GM12878 (cell line): ENCODE data around the gene PLEKHA7. TPM values are rescaled to one million over a fixed set of nuclear protein-coding genes. Genes with fewer than 3 reads are reported as not detected.

Experiments
- ATAC-seq: fragments of 200-7000 bp; cut with Tn5 transposase; 3 replicates; pipeline ENCODE4 v1.9.1; 2020; ENCODE audit warnings: mild to moderate bottlenecking, moderate library complexity
- BruUV-seq: library from RNA; stranded (reverse); fragments of 400-500 nt; replicated peaks from 2 replicates; lab custom pipeline; 2021; lab: Mats Ljungman, UMichigan
- CTCF ChIA-PET: fragments of 300-600 bp; sonication (Branson Sonifier 250); formaldehyde crosslinking; extraction: SDS; loops from one replicate; lab custom pipeline; 2021; ENCODE audit warnings: inconsistent platforms; lab: Yijun Ruan, JAX
- POLR2A ChIA-PET: fragments of 350-600 bp; formaldehyde crosslinking; extraction: SDS; loops from one replicate; lab custom pipeline; 2021; ENCODE audit warnings: inconsistent platforms; lab: Charles Lee
- RAD21 ChIA-PET: fragments of 300-600 bp; sonication (Branson Sonifier 250); formaldehyde crosslinking; loops from one replicate; lab custom pipeline; 2023; ENCODE audit warnings: antibody characterized with exemption; ENCODE audit not compliant: unreplicated experiment; lab: Charles Lee
- SMC1A ChIA-PET: fragments of 300-600 bp; sonication (Branson Sonifier 250); formaldehyde crosslinking; loops from one replicate; lab custom pipeline; 2023; ENCODE audit not compliant: unreplicated experiment, uncharacterized antibody; lab: Charles Lee
- DNase-seq: peaks from one replicate; pipeline ENCODE4 v3.0.0-alpha.2; 2011; ENCODE audit warnings: low read depth, low spot score
- FAIRE-seq: peaks from 3 replicates; lab custom pipeline; 2011; peaks lifted over from hg19 to GRCh38; lab: Jason Lieb, UNC
- H2AFZ ChIP-seq: 2 replicates; pipeline ENCODE4 v1.6.0; 2011; ENCODE audit warnings: low read depth, low read length, control low read depth; ENCODE audit not compliant: control insufficient read depth
- H3K27ac ChIP-seq: 2 replicates; pipeline ENCODE4 v1.5.1; 2011; ENCODE audit warnings: control low read depth; ENCODE audit not compliant: control insufficient read depth, insufficient read depth
- H3K27me3 ChIP-seq, 2 experiments: replicated peaks in 1 of 2; 2 replicates each; pipeline versions ENCODE4 v1.6.0 to v1.6.1; 2011; ENCODE audit warnings: low read length in 1 of 2; ENCODE audit not compliant: control insufficient read depth in 2 of 2, insufficient read depth in 2 of 2
- H3K36me3 ChIP-seq, 2 experiments: 2 replicates each; pipeline ENCODE4 v1.5.1; 2011; ENCODE audit warnings: low read length in 1 of 2; ENCODE audit not compliant: control insufficient read depth in 2 of 2, insufficient read depth in 2 of 2
- H3K4me1 ChIP-seq: 2 replicates; pipeline ENCODE4 v1.6.1; 2011; ENCODE audit warnings: mild to moderate bottlenecking, low read length, moderate library complexity, mixed read lengths; ENCODE audit not compliant: control insufficient read depth, insufficient read depth
- H3K4me2 ChIP-seq: 2 replicates; pipeline ENCODE4 v1.6.0; 2011; ENCODE audit warnings: control low read depth; ENCODE audit not compliant: control insufficient read depth, insufficient read depth
- H3K4me3 ChIP-seq: fragments of 200-600 bp; sonication (generic); 2 replicates; pipeline ENCODE4 v1.5.1; 2016
- H3K79me2 ChIP-seq: 2 replicates; pipeline ENCODE4 v1.6.0; 2011; ENCODE audit warnings: low read length; ENCODE audit not compliant: control insufficient read depth, insufficient read depth
- H3K9ac ChIP-seq: 2 replicates; pipeline ENCODE4 v1.8.0; 2011; ENCODE audit warnings: low read length, control low read depth, mixed read lengths; ENCODE audit not compliant: control insufficient read depth, insufficient read depth
- H3K9me3 ChIP-seq: replicated peaks from 3 replicates; pipeline ENCODE4 v1.5.1; 2011; ENCODE audit warnings: mild to moderate bottlenecking, low read length; ENCODE audit not compliant: control insufficient read depth, insufficient read depth
- H4K20me1 ChIP-seq: 2 replicates; pipeline ENCODE4 v1.6.0; 2011; ENCODE audit not compliant: control insufficient read depth, insufficient read depth
- CBX3 ChIP-seq: fragments of 200-600 bp; sonication (generic); IDR thresholded peaks from 2 replicates; pipeline ENCODE4 v1.6.1; 2016; ENCODE audit warnings: low read depth, borderline replicate concordance
- DPF2 ChIP-seq: fragments of 450-650 bp; IDR thresholded peaks from 2 replicates; pipeline ENCODE4 v1.6.1; 2017; ENCODE audit warnings: mild to moderate bottlenecking
- FOS ChIP-seq: IDR thresholded peaks from 3 replicates; pipeline ENCODE4 v1.6.1; 2011; ENCODE audit warnings: borderline replicate concordance; ENCODE audit not compliant: insufficient read length; ENCODE audit errors: extremely low read depth
- FOXM1 ChIP-seq: IDR thresholded peaks from 2 replicates; pipeline ENCODE4 v1.6.1; 2012; ENCODE audit warnings: low read depth, mild to moderate bottlenecking, inconsistent platforms, low read length, moderate library complexity
- MTA3 ChIP-seq: IDR thresholded peaks from 2 replicates; pipeline ENCODE4 v1.6.1; 2012; ENCODE audit warnings: low read length, inconsistent platforms, borderline replicate concordance
- PAX5 ChIP-seq: IDR thresholded peaks from 2 replicates; pipeline ENCODE4 v1.6.1; 2011; ENCODE audit warnings: low read depth, low read length, borderline replicate concordance
- PML ChIP-seq: IDR thresholded peaks from 2 replicates; pipeline ENCODE4 v1.6.1; 2012; ENCODE audit warnings: low read length, inconsistent platforms
- POLR2AphosphoS5 ChIP-seq: IDR thresholded peaks from 2 replicates; pipeline ENCODE4 v1.6.1; 2011; ENCODE audit warnings: mild to moderate bottlenecking, low read length, inconsistent platforms
- RAD21 ChIP-seq: IDR thresholded peaks from 2 replicates; pipeline ENCODE4 v1.6.1; 2011; ENCODE audit warnings: mild to moderate bottlenecking, low read depth, low read length, moderate library complexity; ENCODE audit not compliant: insufficient read depth
- TCF12 ChIP-seq: IDR thresholded peaks from 2 replicates; pipeline ENCODE4 v1.6.1; 2011; ENCODE audit warnings: low read depth, mild to moderate bottlenecking, low read length
- WGBS: methylation state at CpG from one replicate; pipeline ENCODE4 v1.1.6; 2016; ENCODE audit warnings: low lambda C conversion rate; ENCODE audit not compliant: insufficient replicate concordance, insufficient coverage; ENCODE audit errors: missing lambda C conversion rate; 5-methylcytosine and 5-hydroxymethylcytosine counted together
- in situ Hi-C: fragments of 300-500 bp; cut with MboI; formaldehyde crosslinking; loops from 9 replicates; pipeline ENCODE4 v1.14.3; 2018; ENCODE audit warnings: mixed read lengths
- intact Hi-C: fragments of 100-400 bp; cut with micrococcal nuclease; formaldehyde crosslinking; loops from one replicate; pipeline ENCODE4 v1.14.2; 2022; ENCODE audit not compliant: unreplicated experiment
- polyA plus RNA-seq, 11 experiments: library from polyadenylated mRNA; depleted of rRNA in 4 of 11; unstranded in 6 of 11; stranded (reverse) in 5 of 11; fragments of >200 nt; fragmentation: Nextera tagmentation in 4 of 11; fragmentation: Illumina TruSeq in 1 of 11; extraction: Ambion mirVana in 4 of 11; extraction: Trizol in 1 of 11; gene quantifications; 1 replicate in 1 of 11; 2 replicates in 10 of 11; pipeline versions ENCODE4 v1.2.1 to v1.2.3, GENCODE V29; 2011 to 2016; ENCODE audit warnings: inconsistent platforms in 2 of 11, missing spikeins in 2 of 11, low read depth in 1 of 11
- total RNA-seq, 4 experiments: library from RNA; depleted of rRNA in 3 of 4; stranded (reverse); fragments of >200 nt in 3 of 4; fragmentation: Illumina TruSeq in 1 of 4; extraction: Trizol in 1 of 4; gene quantifications; 2 replicates each; pipeline versions ENCODE4 v1.2.1 to v1.2.3, GENCODE V29; 2013 to 2021
- TF ChIP-seq, protein P1 (sequence below): fragments of 450-650 bp; formaldehyde crosslinking; IDR thresholded peaks from 2 replicates; pipeline ENCODE4 v1.5.0; 2022; ENCODE audit warnings: mild to moderate bottlenecking, missing genetic modification characterization

Gene PLEKHA7
- total and polyA plus RNA-seq, 10 of the 15 experiments (the other 5 are each of a cell fraction or from before 2014, with no cell fraction given) = 0.45 to 5.3 (median 2.1) TPM

GRCh38 chr11:16811136-16812020 is 202.8 kb downstream of the PLEKHA7 start (continued):
- TF ChIP-seq, protein P1, sequence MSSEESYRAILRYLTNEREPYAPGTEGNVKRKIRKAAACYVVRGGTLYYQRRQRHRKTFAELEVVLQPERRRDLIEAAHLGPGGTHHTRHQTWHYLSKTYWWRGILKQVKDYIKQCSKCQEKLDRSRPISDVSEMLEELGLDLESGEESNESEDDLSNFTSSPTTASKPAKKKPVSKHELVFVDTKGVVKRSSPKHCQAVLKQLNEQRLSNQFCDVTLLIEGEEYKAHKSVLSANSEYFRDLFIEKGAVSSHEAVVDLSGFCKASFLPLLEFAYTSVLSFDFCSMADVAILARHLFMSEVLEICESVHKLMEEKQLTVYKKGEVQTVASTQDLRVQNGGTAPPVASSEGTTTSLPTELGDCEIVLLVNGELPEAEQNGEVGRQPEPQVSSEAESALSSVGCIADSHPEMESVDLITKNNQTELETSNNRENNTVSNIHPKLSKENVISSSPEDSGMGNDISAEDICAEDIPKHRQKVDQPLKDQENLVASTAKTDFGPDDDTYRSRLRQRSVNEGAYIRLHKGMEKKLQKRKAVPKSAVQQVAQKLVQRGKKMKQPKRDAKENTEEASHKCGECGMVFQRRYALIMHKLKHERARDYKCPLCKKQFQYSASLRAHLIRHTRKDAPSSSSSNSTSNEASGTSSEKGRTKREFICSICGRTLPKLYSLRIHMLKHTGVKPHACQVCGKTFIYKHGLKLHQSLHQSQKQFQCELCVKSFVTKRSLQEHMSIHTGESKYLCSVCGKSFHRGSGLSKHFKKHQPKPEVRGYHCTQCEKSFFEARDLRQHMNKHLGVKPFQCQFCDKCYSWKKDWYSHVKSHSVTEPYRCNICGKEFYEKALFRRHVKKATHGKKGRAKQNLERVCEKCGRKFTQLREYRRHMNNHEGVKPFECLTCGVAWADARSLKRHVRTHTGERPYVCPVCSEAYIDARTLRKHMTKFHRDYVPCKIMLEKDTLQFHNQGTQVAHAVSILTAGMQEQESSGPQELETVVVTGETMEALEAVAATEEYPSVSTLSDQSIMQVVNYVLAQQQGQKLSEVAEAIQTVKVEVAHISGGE (CRISPR knock-in tag) = no peak

- SMC1A ChIA-PET = interaction anchor here (0.7 to 2.0 kb wide), 5 partner anchors 10 to 24 kb away, joined by 3 to 13 read pairs (median 5); no protein-coding TSS in a partner anchor
- FAIRE-seq (no peak), ATAC-seq (no peak), DNase-seq (no peak)
- Histone ChIP-seq H2AFZ (no peak overlapping the region), H3K36me3 (no peaks in the 10 kb centered on the region), H4K20me1 (no peaks in the 10 kb centered on the region), H3K4me3 (no peak overlapping the region), H3K79me2 (no peaks in the 10 kb centered on the region), H3K9ac (no peak overlapping the region), H3K9me3 (no peaks in the 10 kb centered on the region), H3K4me2 (no peak overlapping the region), H3K27me3 (peaks cover 0 to 2% of the 10 kb centered on the region in 2 experiments; a peak in 1 of 4 replicates), H3K4me1 (no peaks in the 10 kb centered on the region), H3K27ac (no peak overlapping the region)
- 35% methylated on average over 11 of the region's 11 CpGs for WGBS
- CTCF ChIA-PET = interaction anchor here (0.5 to 2.9 kb wide), 6 partner anchors 8 to 414 kb away, joined by 3 to 23 read pairs (median 4); no protein-coding TSS in a partner anchor
- intact Hi-C loops (no loop called here), in situ Hi-C loops (loop anchor here (5.0 kb wide), 1 partner anchor 252 kb away; no protein-coding TSS in a partner anchor)
- RAD21 ChIA-PET = no interaction called here
- BruUV-seq = no TSS peak
- POLR2A ChIA-PET = no interaction called here
- TF ChIP-seq PAX5 = no peak
- TF ChIP-seq FOXM1 = no peak
- TF ChIP-seq DPF2 = no peak
- no peak for TF ChIP-seq CBX3
- no peak for TF ChIP-seq TCF12
- TF ChIP-seq RAD21 = no peak
- no peak for TF ChIP-seq POLR2AphosphoS5
- no peak for TF ChIP-seq FOS
- TF ChIP-seq PML = no peak
- no peak for TF ChIP-seq MTA3
These were observed 204.1 kb downstream of the PLEKHA7 start for GRCh38 chr11:16809886-16810668.
